ENCODE data around the gene EPAS1.

DNA sequence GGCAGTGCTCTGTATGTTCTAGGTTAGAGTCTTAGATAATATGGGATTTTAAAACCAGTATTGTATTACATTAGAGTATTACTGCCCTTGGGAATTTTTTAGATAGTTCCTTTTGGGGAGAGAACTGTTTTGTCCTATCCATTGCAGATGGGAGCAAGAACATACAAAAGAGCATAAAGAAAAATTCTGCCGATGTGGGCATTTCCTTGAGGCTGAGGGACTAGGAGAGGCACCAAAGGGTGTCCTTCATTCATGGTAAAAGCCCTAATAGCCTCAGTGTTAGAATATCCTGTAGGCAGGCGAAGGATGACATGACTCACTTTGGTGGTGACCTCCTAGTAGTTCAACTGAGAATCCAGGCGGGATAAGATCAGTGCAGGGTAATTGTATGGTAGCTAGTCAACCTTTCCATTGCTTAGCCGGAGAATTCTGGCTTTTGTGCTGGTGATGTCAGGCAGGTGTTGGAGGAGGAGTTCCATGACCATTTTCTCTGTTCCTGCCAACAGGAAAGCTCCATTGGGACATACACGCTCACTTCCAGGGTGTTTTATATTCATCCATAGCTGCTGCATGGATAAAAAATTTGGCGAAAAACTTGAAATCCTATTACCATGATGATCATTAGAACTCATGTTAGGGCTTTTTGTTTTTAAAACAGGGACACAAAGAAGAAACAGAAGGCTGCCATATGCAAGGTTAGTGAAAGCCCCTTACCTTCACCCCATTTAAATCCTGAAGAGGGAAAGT lies 28.1 kb downstream of the EPAS1 start:
- TF ChIP-seq EZH2 (conservative IDR thresholded peaks at IDR 0.05; ENCODE audit: low read depth, low read length): no peak
- TF ChIP-seq NFYC (CRISPR knock-in tag; IDR thresholded peaks at IDR 0.05): no peak
- no peak for TF ChIP-seq NFE2L1 (CRISPR knock-in tag; IDR thresholded peaks at IDR 0.05; ENCODE audit: borderline replicate concordance)
- no peak for TF ChIP-seq NR1H2 (CRISPR knock-in tag; IDR thresholded peaks at IDR 0.05; ENCODE audit: borderline replicate concordance, low read depth)
- TF ChIP-seq, protein P1, sequence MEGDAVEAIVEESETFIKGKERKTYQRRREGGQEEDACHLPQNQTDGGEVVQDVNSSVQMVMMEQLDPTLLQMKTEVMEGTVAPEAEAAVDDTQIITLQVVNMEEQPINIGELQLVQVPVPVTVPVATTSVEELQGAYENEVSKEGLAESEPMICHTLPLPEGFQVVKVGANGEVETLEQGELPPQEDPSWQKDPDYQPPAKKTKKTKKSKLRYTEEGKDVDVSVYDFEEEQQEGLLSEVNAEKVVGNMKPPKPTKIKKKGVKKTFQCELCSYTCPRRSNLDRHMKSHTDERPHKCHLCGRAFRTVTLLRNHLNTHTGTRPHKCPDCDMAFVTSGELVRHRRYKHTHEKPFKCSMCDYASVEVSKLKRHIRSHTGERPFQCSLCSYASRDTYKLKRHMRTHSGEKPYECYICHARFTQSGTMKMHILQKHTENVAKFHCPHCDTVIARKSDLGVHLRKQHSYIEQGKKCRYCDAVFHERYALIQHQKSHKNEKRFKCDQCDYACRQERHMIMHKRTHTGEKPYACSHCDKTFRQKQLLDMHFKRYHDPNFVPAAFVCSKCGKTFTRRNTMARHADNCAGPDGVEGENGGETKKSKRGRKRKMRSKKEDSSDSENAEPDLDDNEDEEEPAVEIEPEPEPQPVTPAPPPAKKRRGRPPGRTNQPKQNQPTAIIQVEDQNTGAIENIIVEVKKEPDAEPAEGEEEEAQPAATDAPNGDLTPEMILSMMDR (CRISPR knock-in tag; IDR thresholded peaks at IDR 0.05): no peak
